GM21447 (cell line): ENCODE data around the gene MAGEF1.
"Not testable (repeated sequence)": the region's sequence is repeated elsewhere in the genome, so short reads cannot be mapped to it uniquely, and the experiment has no call there.

Experiments used
- ATAC-seq: cut with Tn5 transposase; IDR thresholded peaks from one replicate; pipeline ENCODE4 v1.9.1; 2021; ENCODE audit not compliant: unreplicated experiment

The MAGEF1 gene

GRCh38 chr3:184742676-184743135 lies 30.8 kb upstream of the MAGEF1 start:
- ATAC-seq, result no peak

GRCh38 chr3:184741798-184742675 lies 30.2 kb upstream of the MAGEF1 start:
- ATAC-seq, result no peak

DNA sequence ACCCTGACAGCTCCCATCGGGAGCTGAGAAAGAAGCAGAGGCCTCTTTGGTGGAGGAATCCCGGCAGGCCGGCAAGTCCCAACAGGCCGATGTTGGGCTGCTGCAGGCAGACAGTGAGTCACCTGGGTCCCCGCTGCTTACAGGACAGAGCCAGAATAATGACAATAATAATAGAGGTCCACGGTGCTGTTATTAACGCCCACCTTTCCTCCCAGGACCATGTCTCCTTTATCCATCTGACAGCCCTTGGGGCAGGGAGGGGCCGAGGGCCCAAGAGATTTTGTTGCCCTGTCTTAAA lies 29.3 kb upstream of the MAGEF1 start:
- no peak for ATAC-seq

DNA sequence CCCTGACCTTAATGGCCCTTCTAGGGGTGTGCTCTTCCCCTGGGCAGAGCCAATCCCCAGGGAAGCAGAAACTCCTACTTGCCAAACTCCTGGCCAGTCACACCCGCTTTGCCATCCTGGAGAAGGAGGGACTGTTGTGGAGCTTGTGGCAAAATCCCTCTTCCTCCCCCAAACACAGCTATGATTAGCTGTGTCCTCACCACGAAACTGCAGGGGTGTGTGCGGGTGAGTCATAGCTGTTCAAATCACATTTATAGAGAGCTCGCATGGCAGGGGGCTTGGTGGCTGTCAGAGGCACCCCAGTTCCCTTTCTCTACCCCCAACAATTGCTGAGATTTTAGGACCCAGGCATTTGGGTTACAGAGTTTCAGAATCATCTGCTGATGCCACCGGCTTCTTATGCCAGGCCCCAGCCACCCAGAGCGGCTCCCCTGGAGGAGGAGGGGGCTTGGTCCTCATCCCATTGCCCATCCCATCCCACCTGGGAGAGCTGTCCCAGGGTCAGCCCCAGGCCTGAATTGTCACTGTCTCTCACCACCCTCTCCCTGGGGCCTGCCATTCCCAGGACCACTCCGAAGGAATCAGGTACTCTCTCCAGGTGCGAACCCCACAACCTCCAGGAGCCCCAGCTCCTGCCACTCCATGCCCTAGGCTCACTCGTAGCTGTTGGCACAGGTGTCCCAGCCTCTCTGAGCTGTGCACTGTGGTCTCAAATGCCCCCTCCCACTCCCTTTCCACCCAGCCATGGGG lies 28.8 kb upstream of the MAGEF1 start:
- no peak for ATAC-seq

- no peak for ATAC-seq
Measured at GRCh38 chr3:184739594-184740505, 28.0 kb upstream of the MAGEF1 start.

- no peak for ATAC-seq
Measured at GRCh38 chr3:184738982-184739381, 27.1 kb upstream of the MAGEF1 start.

- ATAC-seq, result no peak
Measured at GRCh38 chr3:184738506-184738890, 26.6 kb upstream of the MAGEF1 start.

DNA sequence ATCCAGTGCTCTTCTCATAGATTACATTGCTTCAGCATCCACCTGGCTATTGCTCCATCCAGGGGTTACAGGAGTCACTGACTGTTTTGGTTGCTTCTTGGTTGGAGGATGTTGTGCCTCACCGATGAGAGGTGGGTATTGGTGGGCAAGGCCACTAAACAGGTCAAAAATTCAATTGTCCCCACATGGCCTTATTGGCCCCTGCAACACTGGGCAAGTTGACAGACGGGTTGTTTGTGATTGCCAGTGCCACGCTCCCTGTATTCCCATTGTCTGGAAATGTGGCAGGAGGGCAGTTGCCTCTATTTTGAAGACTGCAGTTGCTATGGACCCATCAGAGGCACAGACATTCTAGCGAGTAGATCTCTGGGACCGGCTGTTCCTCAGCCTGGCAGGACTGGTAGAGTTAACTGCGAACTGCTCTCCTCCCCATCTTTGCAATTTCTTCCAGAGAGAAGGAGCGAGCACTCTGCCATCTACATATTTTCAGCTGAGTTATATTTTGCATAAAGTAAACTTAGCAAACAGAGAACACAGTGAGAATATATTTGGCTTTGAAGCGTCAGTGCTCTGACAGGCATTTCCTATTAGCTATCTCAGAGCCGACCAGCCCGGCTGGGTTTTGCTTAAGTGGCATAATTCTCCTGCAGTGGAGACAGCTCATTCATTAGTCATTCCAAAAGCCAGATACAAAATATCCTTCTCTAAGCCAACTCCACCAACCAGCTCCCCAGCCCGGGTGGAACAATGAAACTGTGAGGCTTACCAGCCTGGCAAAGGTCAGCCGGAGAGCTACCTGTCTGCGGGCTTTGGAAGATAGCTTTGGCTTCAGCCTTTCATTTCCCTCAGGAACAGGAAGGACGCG lies 26.0 kb upstream of the MAGEF1 start:
- no peak for ATAC-seq

GRCh38 chr3:184737063-184737462 lies 25.2 kb upstream of the MAGEF1 start:
- ATAC-seq, result no peak

GRCh38 chr3:184734903-184735701 lies 23.2 kb upstream of the MAGEF1 start:
- no peak for ATAC-seq

DNA sequence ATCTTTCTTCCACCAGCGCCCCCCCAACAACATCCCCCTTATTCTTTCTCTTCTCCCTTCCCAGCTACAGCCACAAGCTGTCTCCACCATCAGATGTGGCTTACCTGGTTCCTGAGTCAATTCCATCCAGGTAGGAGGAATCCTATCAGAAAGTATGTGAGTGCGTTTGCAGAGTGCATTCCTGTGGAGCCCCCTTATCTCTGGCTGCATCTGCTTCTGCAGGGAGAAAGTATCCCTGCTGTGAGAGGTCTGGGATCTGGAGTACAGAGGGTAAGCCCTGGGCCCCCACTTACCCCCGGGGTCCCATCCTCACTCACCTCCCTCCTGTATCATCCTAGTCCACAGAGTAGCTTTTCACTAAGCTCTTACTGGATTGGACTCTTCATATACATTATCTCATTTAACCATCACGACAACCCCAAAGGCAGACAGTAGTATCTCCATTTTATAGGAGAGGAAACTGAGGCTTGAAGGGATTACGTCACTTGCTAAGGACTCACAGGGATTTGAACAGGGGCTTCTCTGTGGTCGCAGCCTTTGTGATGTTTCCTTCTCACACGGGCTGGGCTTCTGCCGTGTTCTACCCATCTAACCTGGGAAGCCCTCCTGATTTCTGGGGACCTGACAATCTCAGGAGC lies 22.2 kb upstream of the MAGEF1 start:
- no peak for ATAC-seq

DNA sequence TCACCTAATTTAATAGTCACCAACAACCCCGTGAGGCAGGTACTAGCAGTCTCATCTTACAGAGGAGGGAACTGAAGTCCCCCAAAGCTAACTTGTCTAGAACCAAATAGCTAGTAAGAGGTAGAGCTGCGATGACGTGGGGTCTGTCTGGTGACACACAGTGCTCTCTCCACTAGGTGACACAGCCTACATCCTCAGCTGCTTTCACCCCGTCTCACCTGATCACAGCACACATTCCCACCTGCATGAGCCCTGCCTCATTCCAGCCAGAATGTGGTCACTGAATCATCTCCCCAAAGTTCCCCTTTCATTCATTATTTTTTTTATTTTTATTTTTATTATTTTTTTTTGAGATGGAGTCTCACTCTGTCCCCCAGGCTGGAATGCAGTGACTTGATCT lies 21.3 kb upstream of the MAGEF1 start:
- ATAC-seq, result no peak

- no peak for ATAC-seq
Measured at GRCh38 chr3:184731786-184732537, 20.1 kb upstream of the MAGEF1 start.

GRCh38 chr3:184730924-184731323 lies 19.1 kb upstream of the MAGEF1 start:
- no peak for ATAC-seq

GRCh38 chr3:184729154-184729553 lies 17.3 kb upstream of the MAGEF1 start:
- ATAC-seq, result not testable (repeated sequence)

GRCh38 chr3:184728010-184728527 lies 16.2 kb upstream of the MAGEF1 start:
- no peak for ATAC-seq

GRCh38 chr3:184727357-184728009 lies 15.6 kb upstream of the MAGEF1 start:
- no peak for ATAC-seq

DNA sequence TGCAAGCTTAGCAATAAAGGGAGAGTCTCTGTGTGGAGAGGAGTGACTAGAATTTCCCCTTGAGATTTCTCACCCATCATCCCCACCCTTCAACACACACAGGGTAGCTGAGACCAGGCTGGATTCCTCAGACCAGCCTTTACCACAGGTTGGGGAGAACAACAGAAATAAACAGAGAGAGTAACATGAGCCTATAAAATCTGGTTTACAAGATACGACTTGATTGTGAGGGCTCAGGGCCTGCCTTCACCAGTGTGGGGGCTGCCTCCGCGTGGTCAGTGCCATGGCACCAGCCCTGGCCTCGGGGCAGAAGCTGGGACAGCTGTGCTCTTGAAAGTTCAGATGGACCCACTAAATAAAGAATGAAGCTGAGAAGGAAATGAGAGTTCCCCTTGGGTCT lies 14.6 kb upstream of the MAGEF1 start:
- ATAC-seq, result no peak
